GM12872 (cell line): ENCODE measurements around the gene GAS2L2.

Experiments used
- CTCF ChIP-seq: IDR thresholded peaks from 3 replicates; pipeline ENCODE4 v1.5.1; 2011; ENCODE audit warnings: low read depth, mild to moderate bottlenecking, low read length, moderate library complexity; ENCODE audit not compliant: insufficient read depth

GAS2L2 gene

GRCh38 chr17:35734396-35734795 is 18.6 kb downstream of the GAS2L2 start:
- no peak for TF ChIP-seq CTCF

- TF ChIP-seq CTCF = no peak
Measured at GRCh38 chr17:35733366-35733765, 19.7 kb downstream of the GAS2L2 start.

GRCh38 chr17:35732806-35733136 is 20.3 kb downstream of the GAS2L2 start:
- no peak for TF ChIP-seq CTCF

GRCh38 chr17:35731917-35732805 is 20.9 kb downstream of the GAS2L2 start:
- TF ChIP-seq CTCF = no peak

- no peak for TF ChIP-seq CTCF
Measured at GRCh38 chr17:35731239-35731916, 21.7 kb downstream of the GAS2L2 start, which contains the start of gene RASL10B. RASL10B (plus strand) TSS chr17:35731639; CDS start chr17:35735185, 3,546 bp downstream.

GRCh38 chr17:35730400-35731005 is 22.5 kb downstream of the GAS2L2 start:
- no peak for TF ChIP-seq CTCF

- no peak for TF ChIP-seq CTCF
Measured at GRCh38 chr17:35729405-35729833, 23.6 kb downstream of the GAS2L2 start.
